NCI-H146 treated with DMSO at 0.1 percent for 48 hours (cell line): ENCODE measurements around the gene IGSF21.

ENCODE experiments used
- DNase-seq: peaks from one replicate; lab custom pipeline; 2025; ENCODE audit not compliant: unreplicated experiment; lab: John Stamatoyannopoulos, UW

The IGSF21 gene

DNA sequence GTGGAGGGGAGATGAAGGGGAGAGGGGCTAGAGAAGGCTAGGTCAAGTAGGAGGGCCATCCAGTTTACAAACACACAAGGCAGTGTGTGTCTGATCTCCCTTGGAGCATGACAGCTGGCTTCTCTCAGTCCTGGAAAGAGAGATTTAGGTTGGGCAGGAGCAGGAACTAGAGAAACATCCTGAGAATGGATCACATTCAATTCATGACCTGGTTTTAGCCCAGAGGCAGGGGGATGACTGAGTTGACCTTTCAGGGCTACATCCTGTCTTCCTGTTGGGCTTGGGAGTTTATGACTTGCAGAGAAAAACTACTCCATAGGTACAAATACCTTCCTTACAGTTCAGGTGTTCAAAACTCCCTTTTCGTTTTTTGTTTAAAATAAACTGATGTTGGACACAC lies 97.0 kb downstream of the IGSF21 start:
- DNase-seq, result no peak

GRCh38 chr1:18205319-18205718 lies 97.7 kb downstream of the IGSF21 start:
- DNase-seq, result no peak

- DNase-seq, result no peak
These were observed 104.2 kb downstream of the IGSF21 start for GRCh38 chr1:18211764-18212163.

DNA sequence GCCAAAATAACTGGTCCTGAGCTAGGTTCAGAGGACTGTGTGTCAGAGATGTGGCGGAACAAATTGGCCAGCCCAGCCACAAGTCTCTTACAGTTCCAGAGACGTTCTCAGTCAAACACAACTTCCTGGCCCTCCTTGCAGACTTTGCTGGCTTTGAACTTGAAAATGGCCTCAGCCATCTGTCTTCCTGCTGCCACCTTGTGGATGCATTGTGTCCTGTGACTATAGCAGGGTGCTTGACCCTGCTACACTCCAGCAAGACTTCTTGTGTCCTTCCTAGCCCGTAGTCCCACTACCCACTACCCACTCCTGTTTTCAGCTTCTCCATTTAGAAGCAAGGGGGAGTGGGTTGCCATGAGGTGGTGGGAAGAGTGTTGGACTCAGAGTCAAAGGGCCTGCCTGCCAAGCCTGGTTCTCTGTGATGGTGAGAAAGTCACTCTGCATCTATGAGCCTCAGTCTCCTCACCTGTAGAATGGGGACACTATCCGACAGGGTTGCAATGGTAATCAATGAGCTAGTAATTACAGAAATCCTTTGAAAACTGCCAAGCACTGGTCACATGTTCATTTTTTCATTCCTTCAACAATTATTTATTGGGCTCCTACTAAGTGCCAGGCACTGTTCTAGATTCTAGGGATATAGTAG lies 109.9 kb downstream of the IGSF21 start:
- no peak for DNase-seq

DNA sequence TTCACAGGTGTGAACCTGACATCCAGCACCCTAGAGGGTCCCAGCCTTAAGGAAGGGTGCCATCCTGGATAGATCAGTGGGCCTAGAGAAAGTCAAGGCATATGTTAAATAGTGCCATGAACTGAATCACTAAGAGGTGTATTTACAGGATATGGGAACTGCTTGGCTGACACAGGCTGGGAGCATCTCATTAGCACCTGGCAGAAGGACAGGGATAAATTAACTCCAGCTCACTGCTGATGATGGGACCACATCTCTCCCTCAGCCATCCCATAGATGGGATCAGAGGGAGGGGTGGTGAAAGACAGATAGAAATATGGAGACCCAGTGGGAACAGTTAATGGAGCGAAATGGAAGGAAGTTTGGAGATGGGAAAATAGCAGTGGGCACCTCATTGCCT lies 122.0 kb downstream of the IGSF21 start:
- DNase-seq, result no peak

- no peak for DNase-seq
These were observed 122.7 kb downstream of the IGSF21 start for GRCh38 chr1:18230321-18230720.

DNA sequence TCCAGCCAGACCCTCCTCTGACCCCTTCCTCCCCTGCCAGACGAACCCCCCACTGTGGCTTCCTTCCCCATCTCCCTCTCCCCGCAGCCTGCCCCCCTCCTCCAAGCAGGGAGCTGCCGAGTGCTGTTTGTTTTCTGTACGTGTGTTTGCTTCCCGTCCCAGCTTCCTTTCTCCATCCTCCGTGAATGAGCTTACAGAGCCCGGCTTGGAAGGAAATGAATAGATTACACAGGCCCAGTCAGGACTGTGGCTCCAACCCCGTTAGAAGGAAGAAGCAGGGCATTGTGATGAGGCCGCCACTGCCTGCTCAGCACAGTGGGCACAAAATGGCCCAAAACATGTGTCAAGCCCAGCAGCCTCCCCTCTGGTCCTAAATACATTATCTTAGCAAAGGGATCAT lies 123.2 kb downstream of the IGSF21 start:
- DNase-seq, result no peak

- DNase-seq, result no peak
These were observed 124.5 kb downstream of the IGSF21 start for GRCh38 chr1:18232052-18232451.

DNA sequence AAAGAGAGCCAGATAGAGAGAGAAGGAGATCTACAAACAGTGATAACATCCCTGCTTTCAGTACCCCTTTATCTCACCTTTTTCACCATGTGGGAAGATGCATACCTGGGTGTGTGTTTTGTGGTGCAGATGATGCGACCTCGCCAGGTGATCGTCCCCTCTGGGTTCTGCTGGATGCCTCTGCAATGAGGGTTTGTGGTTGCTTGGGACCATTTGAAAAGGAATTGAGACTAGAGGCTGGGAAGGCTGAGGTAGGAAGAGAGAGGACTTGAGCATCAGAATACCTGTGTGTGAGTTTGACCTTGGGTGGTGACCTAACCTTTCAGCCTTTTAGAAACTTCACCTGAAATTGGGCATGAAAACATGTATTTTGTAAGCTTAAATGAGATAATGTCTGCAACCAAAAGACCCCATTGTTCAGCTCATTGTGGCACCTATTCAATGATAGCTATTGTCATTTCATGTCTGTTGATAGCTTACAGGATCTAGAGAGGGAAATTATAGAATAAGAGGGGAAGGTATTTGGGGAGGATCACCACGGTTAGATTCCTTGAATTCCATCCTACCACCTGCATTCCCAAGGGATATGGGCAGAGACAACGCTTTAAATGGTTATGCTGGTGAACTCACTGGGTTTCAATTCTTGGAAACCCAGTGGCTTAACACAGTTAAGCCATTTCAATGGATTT lies 125.7 kb downstream of the IGSF21 start:
- DNase-seq, result no peak

- no peak for DNase-seq
These were observed 127.2 kb downstream of the IGSF21 start for GRCh38 chr1:18234790-18235242.

DNA sequence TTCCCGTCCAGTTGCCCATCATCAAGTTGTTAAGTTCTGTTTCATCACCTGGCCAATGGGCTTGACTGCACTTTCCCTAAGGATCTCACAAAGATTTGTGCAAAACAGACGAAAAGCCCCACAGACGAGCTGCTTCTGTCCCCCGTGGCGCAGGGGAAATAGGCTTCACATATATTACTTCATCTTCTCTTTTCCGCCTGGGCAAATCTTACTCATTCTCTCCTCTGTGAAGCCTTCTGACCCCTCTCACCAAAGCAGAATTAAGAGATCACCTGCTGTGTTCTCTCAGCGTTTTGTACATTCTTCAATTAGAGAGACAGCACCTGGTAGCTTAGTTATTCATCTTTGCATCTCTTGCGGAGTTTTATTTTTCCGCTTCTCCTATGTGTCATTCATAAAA lies 129.8 kb downstream of the IGSF21 start:
- no peak for DNase-seq

GRCh38 chr1:18238190-18238589 lies 130.6 kb downstream of the IGSF21 start:
- no peak for DNase-seq

DNA sequence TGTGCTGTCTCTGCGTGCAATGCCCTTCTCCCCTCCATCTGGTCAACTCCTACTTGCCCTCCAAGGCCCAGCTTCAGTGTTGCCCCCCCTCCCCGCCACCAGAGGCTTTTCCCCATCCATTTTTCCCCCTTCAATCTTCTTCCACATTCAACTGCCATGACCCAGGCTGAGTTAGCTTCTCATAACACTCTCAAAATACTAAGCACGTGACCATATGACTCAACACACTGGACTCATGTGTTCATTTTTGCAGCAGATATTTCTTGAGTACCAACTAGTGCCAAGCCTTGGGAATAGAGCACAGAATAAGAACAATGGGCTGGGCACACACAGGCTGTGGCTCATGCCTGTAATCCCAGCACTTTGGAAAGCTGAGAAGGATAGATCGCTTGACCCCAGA lies 132.1 kb downstream of the IGSF21 start:
- DNase-seq, result no peak

GRCh38 chr1:18240906-18241305 lies 133.3 kb downstream of the IGSF21 start:
- no peak for DNase-seq

DNA sequence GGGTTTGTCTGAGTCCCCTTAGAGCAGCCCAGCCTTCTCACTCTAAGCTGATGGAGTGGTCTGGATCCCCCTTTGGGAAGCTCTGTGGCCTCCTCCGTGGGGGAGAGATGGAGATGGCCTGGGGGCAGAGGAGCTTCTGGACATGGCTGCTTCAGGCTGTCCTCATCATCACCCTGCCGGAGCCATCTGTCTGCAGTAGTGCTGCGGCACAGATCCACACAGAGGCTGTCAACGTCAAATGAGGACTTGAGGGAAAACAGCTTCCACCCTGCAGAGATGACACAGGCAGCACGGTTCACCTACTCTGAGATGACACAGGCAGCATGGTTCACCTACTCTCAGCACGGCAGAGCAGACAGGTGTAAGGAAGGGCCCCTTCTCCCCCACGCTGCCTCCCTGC lies 134.3 kb downstream of the IGSF21 start:
- DNase-seq, result no peak

DNA sequence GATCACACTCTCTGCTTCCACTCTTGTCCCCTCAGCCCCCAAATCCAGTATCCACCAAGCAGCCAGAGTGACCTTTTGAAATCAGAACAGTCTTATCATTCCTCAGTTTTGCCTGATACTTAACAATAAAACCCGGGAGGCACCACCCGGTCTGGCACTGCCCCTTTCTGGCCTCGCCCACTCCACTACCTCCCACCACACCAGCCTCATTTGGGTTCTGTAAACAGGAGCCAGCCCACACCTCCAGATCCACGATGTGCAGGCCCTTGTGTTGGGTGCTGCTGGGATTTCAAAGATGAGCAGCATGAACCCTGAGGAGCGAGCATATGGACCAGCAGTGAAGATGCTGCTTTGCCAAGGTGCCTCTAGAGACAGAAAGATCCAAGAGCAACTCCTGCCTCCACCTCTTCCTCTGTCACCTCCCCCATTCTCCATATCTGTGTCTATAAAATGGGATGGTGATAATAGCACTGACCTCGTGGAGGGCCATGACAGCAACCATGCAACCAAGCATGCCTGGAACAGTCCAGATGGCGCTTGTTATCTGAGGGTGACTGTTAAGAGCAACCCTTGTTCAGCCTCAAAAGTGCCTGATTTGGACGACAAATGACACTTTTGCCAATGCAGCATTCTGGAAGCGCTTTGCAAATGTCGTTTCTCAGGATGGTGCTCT lies 136.0 kb downstream of the IGSF21 start:
- DNase-seq, result no peak

- no peak for DNase-seq
These were observed 137.2 kb downstream of the IGSF21 start for GRCh38 chr1:18244762-18245161.

DNA sequence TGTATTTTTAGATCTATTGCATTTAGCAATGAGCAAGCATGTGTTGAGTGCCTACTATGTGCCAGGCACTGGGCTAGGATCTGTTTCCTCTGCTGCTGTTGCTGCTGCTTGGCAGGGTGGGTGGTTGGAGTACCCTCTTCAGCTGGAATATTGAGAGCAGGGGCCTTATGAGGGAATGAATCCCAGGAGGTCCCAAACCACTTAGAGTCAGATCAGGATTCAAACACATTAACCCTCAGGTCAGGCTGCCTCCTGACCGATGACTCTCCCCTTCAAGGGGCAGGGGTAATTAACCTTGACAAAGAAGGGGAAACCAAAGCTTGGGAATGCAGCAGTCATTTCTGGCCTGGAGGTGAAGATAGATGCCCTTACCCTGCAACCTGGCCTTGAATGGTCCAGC lies 138.0 kb downstream of the IGSF21 start:
- DNase-seq, result no peak

DNA sequence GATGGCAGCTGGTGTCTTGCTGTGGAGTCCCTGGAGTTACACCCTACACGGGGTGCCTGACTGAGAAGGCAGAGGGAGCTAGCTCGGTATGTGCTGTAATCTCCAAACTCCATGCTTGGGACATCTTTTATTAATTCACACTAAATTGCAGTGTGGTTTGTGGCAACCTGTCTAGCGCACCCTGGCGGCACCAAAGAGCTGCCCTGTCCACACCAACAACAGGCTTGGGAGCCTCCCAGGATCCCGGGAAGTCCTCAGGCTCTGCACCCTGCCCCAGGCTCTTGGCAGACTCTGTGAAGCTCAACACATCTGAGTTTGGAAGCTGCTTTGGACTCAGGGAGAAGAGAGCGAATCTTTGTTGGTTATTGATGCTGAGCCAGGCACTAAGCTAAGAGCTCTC lies 138.9 kb downstream of the IGSF21 start:
- DNase-seq, result no peak

DNA sequence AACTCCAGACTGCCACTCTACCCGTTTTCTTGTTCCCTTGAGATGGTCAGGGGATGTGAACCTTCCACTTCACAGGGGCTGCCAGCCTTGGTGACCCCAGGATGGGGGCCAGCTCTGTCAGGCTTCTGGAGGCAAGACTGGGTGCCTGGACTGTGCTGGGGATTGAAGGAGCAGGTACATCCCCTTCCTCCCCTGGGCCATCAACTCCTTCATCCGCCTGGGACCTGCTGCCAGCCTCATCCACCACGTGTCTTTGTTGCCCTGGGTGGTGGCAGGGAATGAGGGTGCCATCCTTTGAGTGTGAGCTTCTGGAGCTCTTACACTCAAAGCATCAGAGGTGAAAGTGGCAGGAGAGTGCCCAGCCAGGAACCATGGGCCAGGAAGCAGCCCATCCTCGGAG lies 139.6 kb downstream of the IGSF21 start:
- DNase-seq, result no peak

- DNase-seq, result no peak
These were observed 142.0 kb downstream of the IGSF21 start for GRCh38 chr1:18249631-18250030.

DNA sequence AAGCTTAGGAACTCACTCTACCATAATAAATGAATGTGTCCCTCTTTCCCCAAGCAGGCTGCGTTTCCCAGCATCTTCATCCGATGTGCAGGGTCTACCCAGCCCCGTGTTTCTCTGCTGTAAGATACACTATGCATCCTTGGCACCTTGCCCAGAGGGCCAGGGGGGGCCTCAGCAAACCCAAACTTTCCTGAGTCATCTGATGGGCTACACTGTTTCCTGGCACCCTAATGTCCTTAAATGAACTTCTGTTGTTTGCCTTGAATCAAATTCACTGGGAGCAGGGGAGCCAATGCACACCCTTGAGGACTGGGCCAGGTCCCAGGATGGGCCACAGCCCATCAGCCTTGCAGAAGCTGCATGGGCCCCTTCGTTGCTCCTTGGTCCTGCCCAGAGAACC lies 145.5 kb downstream of the IGSF21 start:
- DNase-seq, result no peak
